Thyroid gland (tissue), 4 donors: ENCODE measurements around the gene NADSYN1.

Experiments
- POLR2A ChIP-seq, 2 donors: fragments of 450-650 bp; IDR thresholded peaks; one replicate each; pipeline ENCODE4 v1.6.1; 2017; ENCODE audit warnings: antibody characterized with exemption in 2 of 2, mild to moderate bottlenecking in 2 of 2, moderate library complexity in 1 of 2
- TF ChIP-seq, protein P1 (sequence below), 6 experiments: fragments of 200-600 bp in 3 of 6; fragments of 450-650 bp in 3 of 6; sonication (generic) in 3 of 6; IDR thresholded peaks; one replicate each; pipeline ENCODE4 v1.5.1; 2016 to 2019; ENCODE audit warnings: antibody characterized with exemption in 6 of 6, mild to moderate bottlenecking in 2 of 6, inconsistent platforms in 1 of 6, moderate library complexity in 1 of 6

DNA sequence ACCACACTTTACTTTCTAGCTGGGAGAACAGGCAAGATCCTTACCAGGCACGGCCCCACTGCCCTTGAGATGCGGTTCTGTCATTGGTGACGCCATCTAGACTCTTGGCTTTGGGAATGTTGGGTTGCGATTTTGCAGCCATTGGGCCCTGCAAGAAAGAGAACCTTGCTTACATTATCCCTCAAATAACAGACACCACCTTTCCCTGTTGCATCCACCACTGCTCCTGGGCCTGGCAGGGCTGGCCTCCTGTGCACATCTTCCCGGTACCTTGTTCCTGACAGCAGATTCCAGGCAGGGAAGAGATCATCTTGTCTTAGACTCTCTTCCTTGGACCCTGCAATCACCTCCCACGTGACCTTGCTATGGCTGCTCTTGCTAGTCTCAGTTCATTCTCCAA, 8.2 kb upstream of the NADSYN1 start:
- TF ChIP-seq, protein P1, sequence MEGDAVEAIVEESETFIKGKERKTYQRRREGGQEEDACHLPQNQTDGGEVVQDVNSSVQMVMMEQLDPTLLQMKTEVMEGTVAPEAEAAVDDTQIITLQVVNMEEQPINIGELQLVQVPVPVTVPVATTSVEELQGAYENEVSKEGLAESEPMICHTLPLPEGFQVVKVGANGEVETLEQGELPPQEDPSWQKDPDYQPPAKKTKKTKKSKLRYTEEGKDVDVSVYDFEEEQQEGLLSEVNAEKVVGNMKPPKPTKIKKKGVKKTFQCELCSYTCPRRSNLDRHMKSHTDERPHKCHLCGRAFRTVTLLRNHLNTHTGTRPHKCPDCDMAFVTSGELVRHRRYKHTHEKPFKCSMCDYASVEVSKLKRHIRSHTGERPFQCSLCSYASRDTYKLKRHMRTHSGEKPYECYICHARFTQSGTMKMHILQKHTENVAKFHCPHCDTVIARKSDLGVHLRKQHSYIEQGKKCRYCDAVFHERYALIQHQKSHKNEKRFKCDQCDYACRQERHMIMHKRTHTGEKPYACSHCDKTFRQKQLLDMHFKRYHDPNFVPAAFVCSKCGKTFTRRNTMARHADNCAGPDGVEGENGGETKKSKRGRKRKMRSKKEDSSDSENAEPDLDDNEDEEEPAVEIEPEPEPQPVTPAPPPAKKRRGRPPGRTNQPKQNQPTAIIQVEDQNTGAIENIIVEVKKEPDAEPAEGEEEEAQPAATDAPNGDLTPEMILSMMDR (IDR thresholded peaks at IDR 0.05): no peak
- no peak for TF ChIP-seq POLR2A (IDR thresholded peaks at IDR 0.05)
